Liver (tissue), 3 donors: Measurements from ENCODE around the gene MFSD11.
"Not testable (repeated sequence)": the region's sequence is repeated elsewhere in the genome, so short reads cannot be mapped to it uniquely, and the experiment has no call there.

ENCODE experiments used
- GABPA ChIP-seq, 2 donors: IDR thresholded peaks in 1 of 2; conservative IDR thresholded peaks in 1 of 2; 2 replicates each; pipeline ENCODE4 v1.6.1; 2016; ENCODE audit warnings: antibody characterized with exemption in 2 of 2, mild to moderate bottlenecking in 1 of 2, moderate library complexity in 1 of 2
- TAF1 ChIP-seq: conservative IDR thresholded peaks from 2 replicates; pipeline ENCODE4 v1.6.1; 2016; ENCODE audit warnings: antibody characterized with exemption, mild to moderate bottlenecking
- TF ChIP-seq, protein P1 (sequence below): fragments of 150-350 bp; IDR thresholded peaks from 2 replicates; pipeline ENCODE4 v1.5.1; 2017; ENCODE audit warnings: improper control_type of control experiment, low read depth, low read length; ENCODE audit not compliant: missing input control
- donor health status: healthy.
- donor health status: healthy.

DNA sequence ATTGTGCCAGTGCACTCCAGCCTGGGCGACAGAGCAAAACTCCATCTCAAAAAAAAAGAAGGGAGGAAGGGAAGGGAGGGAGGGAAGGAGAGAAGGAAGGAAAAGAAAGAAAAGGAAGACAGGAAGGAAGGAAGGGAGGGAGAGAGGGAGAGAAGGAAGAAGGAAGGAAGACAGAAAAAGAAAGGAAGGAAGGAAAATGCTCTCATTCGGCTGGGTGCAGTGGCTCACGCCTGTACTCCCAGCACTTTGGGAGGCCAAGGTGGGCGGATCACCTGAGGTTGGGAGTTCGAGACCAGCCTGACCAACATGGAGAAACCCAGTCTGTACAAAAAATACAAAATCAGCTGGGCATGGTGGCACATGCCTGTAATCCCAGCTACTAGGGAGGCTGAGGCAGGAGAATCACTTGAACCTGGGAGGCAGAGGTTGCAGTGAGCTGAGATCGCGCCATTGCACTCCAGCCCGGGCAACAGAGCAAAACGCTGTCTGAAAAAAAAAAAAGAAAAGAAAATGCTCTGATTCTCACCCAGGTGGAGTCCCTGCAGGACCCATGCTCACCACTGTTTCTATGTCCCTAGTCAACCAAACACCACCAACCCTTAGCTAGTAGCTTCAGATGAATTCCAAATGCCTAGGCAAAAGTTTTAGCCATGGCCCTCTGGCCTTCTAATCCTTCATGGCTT lies 78.1 kb downstream of the MFSD11 start:
- TF ChIP-seq TAF1; GABPA (IDR thresholded peaks at IDR 0.05 in 1 of 2, conservative IDR thresholded peaks at IDR 0.05 in 1 of 2): not testable (repeated sequence)
- TF ChIP-seq, protein P1, sequence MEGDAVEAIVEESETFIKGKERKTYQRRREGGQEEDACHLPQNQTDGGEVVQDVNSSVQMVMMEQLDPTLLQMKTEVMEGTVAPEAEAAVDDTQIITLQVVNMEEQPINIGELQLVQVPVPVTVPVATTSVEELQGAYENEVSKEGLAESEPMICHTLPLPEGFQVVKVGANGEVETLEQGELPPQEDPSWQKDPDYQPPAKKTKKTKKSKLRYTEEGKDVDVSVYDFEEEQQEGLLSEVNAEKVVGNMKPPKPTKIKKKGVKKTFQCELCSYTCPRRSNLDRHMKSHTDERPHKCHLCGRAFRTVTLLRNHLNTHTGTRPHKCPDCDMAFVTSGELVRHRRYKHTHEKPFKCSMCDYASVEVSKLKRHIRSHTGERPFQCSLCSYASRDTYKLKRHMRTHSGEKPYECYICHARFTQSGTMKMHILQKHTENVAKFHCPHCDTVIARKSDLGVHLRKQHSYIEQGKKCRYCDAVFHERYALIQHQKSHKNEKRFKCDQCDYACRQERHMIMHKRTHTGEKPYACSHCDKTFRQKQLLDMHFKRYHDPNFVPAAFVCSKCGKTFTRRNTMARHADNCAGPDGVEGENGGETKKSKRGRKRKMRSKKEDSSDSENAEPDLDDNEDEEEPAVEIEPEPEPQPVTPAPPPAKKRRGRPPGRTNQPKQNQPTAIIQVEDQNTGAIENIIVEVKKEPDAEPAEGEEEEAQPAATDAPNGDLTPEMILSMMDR = not testable (repeated sequence)
